CD14-positive monocyte (primary cell): ENCODE results near the gene FNDC1. TPM values are rescaled to one million over a fixed set of nuclear protein-coding genes. Genes with fewer than 3 reads are reported as not detected.

Experiments used
- DNase-seq, 3 donors: peaks; one replicate each; pipeline ENCODE4 v3.0.0-alpha.2; 2011 to 2022
- H2AFZ ChIP-seq: 2 replicates; pipeline ENCODE4 v1.6.0; 2012; ENCODE audit warnings: mild to moderate bottlenecking, low read depth, low read length, inconsistent platforms; ENCODE audit not compliant: insufficient read depth, poor library complexity, severe bottlenecking
- H3K27ac ChIP-seq, 2 donors: 1 replicate in 1 of 2; 2 replicates in 1 of 2; pipeline ENCODE4 v1.5.1; 2012 to 2013; ENCODE audit warnings: low read length in 2 of 2, control low read depth in 1 of 2, inconsistent platforms in 1 of 2, low read depth in 1 of 2, mild to moderate bottlenecking in 1 of 2
- H3K27me3 ChIP-seq, 2 donors: one replicate each; pipeline versions ENCODE4 v1.6.0 to v1.6.1; 2011 to 2013; ENCODE audit warnings: low read length in 2 of 2; ENCODE audit not compliant: control insufficient read depth in 2 of 2, insufficient read depth in 2 of 2
- H3K36me3 ChIP-seq, 2 donors: replicated peaks in 1 of 2; 1 replicate in 1 of 2; 2 replicates in 1 of 2; pipeline versions ENCODE4 v1.5.1 to v1.6.1; 2012 to 2013; ENCODE audit warnings: low read length in 2 of 2, control low read depth in 1 of 2, inconsistent platforms in 1 of 2, mild to moderate bottlenecking in 1 of 2; ENCODE audit not compliant: insufficient read depth in 2 of 2, control insufficient read depth in 1 of 2
- H3K4me1 ChIP-seq, 2 donors: 1 replicate in 1 of 2; 2 replicates in 1 of 2; pipeline versions ENCODE4 v1.5.1 to v1.6.1; 2012 to 2013; ENCODE audit warnings: low read length in 2 of 2, control low read depth in 1 of 2, inconsistent platforms in 1 of 2, mild to moderate bottlenecking in 1 of 2, moderate library complexity in 1 of 2; ENCODE audit not compliant: insufficient read depth in 2 of 2, control insufficient read depth in 1 of 2
- H3K4me2 ChIP-seq: replicated peaks from 2 replicates; pipeline ENCODE3; 2012; ENCODE audit warnings: low read length, moderate library complexity, mild to moderate bottlenecking; ENCODE audit not compliant: poor library complexity, severe bottlenecking; ENCODE audit errors: extremely low read depth
- H3K4me3 ChIP-seq, 3 experiments: fragments of 200-600 bp in 1 of 3; sonication (generic) in 1 of 3; replicated peaks in 1 of 3; 1 replicate in 2 of 3; 2 replicates in 1 of 3; pipeline ENCODE4 v1.5.1; 2011 to 2013; ENCODE audit warnings: low read length in 3 of 3, mild to moderate bottlenecking in 3 of 3, control low read depth in 2 of 3, low read depth in 2 of 3, inconsistent platforms in 1 of 3, moderate library complexity in 1 of 3
- H3K79me2 ChIP-seq: 2 replicates; pipeline ENCODE4 v1.6.0; 2012; ENCODE audit warnings: mild to moderate bottlenecking, control low read depth, inconsistent platforms, low read length, moderate library complexity; ENCODE audit not compliant: insufficient read depth
- H3K9ac ChIP-seq: 2 replicates; pipeline ENCODE4 v1.6.0; 2017; ENCODE audit warnings: low read length, mild to moderate bottlenecking; ENCODE audit not compliant: insufficient read depth, poor library complexity, severe bottlenecking
- H3K9me3 ChIP-seq, 2 donors: replicated peaks in 1 of 2; 1 replicate in 1 of 2; 2 replicates in 1 of 2; pipeline versions ENCODE4 v1.5.1 to v1.6.1; 2012 to 2013; ENCODE audit warnings: low read length in 2 of 2, control low read depth in 1 of 2; ENCODE audit not compliant: control insufficient read depth in 1 of 2, insufficient read depth in 1 of 2
- H4K20me1 ChIP-seq: 2 replicates; pipeline ENCODE4 v1.6.0; 2012; ENCODE audit warnings: mild to moderate bottlenecking, low read length, control low read depth, moderate library complexity; ENCODE audit not compliant: insufficient read depth
- H3K27ac Mint-ChIP-seq, 7 donors: one replicate each; pipeline ENCODE4 v1.8.0; 2020; ENCODE audit warnings: mild to moderate bottlenecking in 7 of 7, mixed read lengths in 7 of 7, moderate library complexity in 6 of 7, inconsistent platforms in 2 of 7
- H3K27me3 Mint-ChIP-seq, 3 donors: one replicate each; pipeline ENCODE4 v1.8.0; 2021 to 2022; ENCODE audit warnings: low read depth in 3 of 3, mild to moderate bottlenecking in 3 of 3, mixed read lengths in 3 of 3, moderate library complexity in 3 of 3, inconsistent platforms in 1 of 3
- H3K36me3 Mint-ChIP-seq, 2 donors: one replicate each; pipeline ENCODE4 v1.8.0; 2020; ENCODE audit warnings: mixed read lengths in 2 of 2, inconsistent platforms in 1 of 2, mild to moderate bottlenecking in 1 of 2
- H3K4me1 Mint-ChIP-seq: one replicate; pipeline ENCODE4 v1.8.0; 2020; ENCODE audit warnings: mild to moderate bottlenecking, mixed read lengths
- H3K4me3 Mint-ChIP-seq, 2 donors: one replicate each; pipeline ENCODE4 v1.8.0; 2020; ENCODE audit warnings: mild to moderate bottlenecking in 2 of 2, mixed read lengths in 2 of 2, moderate library complexity in 1 of 2
- H3K9me3 Mint-ChIP-seq, 7 donors: one replicate each; pipeline ENCODE4 v1.8.0; 2020 to 2022; ENCODE audit warnings: mixed read lengths in 7 of 7, mild to moderate bottlenecking in 6 of 7, moderate library complexity in 6 of 7, inconsistent platforms in 2 of 7
- CTCF ChIP-seq: fragments of 200-600 bp; IDR thresholded peaks from one replicate; pipeline ENCODE4 v1.8.0; 2022; ENCODE audit warnings: antibody characterized with exemption, mild to moderate bottlenecking
- WGBS: methylation state at CpG from one replicate; pipeline ENCODE4 v1.1.5; 2013; ENCODE audit warnings: missing lambda C conversion rate; ENCODE audit not compliant: insufficient coverage; 5-methylcytosine and 5-hydroxymethylcytosine counted together
- intact Hi-C, 2 donors: fragments of 100-400 bp; cut with micrococcal nuclease; formaldehyde crosslinking; loops; one replicate each; pipeline versions ENCODE4 v1.15.0 to v1.15.1; 2023
- polyA plus RNA-seq, 3 donors: library from polyadenylated mRNA; depleted of rRNA in 1 of 3; unstranded in 2 of 3; stranded (reverse) in 1 of 3; fragments of 300-500 nt in 2 of 3; fragments of >200 nt in 1 of 3; fragmentation: Illumina TruSeq in 2 of 3; gene quantifications; 1 replicate in 2 of 3; 2 replicates in 1 of 3; pipeline ENCODE4 v1.2.3, GENCODE V29; 2012 to 2021

Gene FNDC1
- polyA plus RNA-seq, 3 donors: not detected

GRCh38 chr6:159303784-159304183 lies 134.6 kb downstream of the FNDC1 start:
- no peak for TF ChIP-seq CTCF
- peaks cover 0 to 2% (median 0%) of the 10 kb centered on the region in 7 donors for H3K9me3 Mint-ChIP-seq
- H3K4me1 ChIP-seq: no peaks in the 10 kb centered on the region
- H3K4me2 ChIP-seq: no peak overlapping the region
- no peaks in the 10 kb centered on the region for H3K36me3 ChIP-seq
- WGBS: 91% methylated on average over 6 of the region's 6 CpGs
- H3K27me3 Mint-ChIP-seq: peaks cover 4 to 6% (median 6%) of the 10 kb centered on the region in 3 donors
- H3K27ac Mint-ChIP-seq: no peak overlapping the region
- H3K9me3 ChIP-seq: no peaks in the 10 kb centered on the region
- H3K27me3 ChIP-seq: no peaks in the 10 kb centered on the region
- H3K4me1 Mint-ChIP-seq: no peaks in the 10 kb centered on the region
- H3K9ac ChIP-seq: no peak overlapping the region
- no peak overlapping the region for H2AFZ ChIP-seq
- DNase-seq: no peak
- no peaks in the 10 kb centered on the region for H3K36me3 Mint-ChIP-seq
- no peak overlapping the region for H3K27ac ChIP-seq
- no peak overlapping the region for H3K4me3 ChIP-seq
- H4K20me1 ChIP-seq: no peaks in the 10 kb centered on the region
- H3K4me3 Mint-ChIP-seq: no peak overlapping the region
- intact Hi-C loops: no loop called here
- H3K79me2 ChIP-seq: no peaks in the 10 kb centered on the region

- no peak overlapping the region for H3K27ac ChIP-seq
- WGBS: no CpG with 5 or more reads among the region's 1 CpG
- intact Hi-C loops: no loop called here
- no peak overlapping the region for H3K9ac ChIP-seq
- H3K4me3 Mint-ChIP-seq: no peak overlapping the region
- peaks cover 4 to 6% (median 5%) of the 10 kb centered on the region in 3 donors for H3K27me3 Mint-ChIP-seq
- H3K27ac Mint-ChIP-seq: no peak overlapping the region
- H2AFZ ChIP-seq: no peak overlapping the region
- DNase-seq: no peak
- H3K4me2 ChIP-seq: no peak overlapping the region
- no peaks in the 10 kb centered on the region for H3K27me3 ChIP-seq
- no peaks in the 10 kb centered on the region for H3K4me1 Mint-ChIP-seq
- H3K4me3 ChIP-seq: no peak overlapping the region
- peaks cover 0 to 2% (median 0%) of the 10 kb centered on the region in 7 donors for H3K9me3 Mint-ChIP-seq
- H3K36me3 Mint-ChIP-seq: no peaks in the 10 kb centered on the region
- H3K4me1 ChIP-seq: no peaks in the 10 kb centered on the region
- no peaks in the 10 kb centered on the region for H3K36me3 ChIP-seq
- no peak for TF ChIP-seq CTCF
- no peaks in the 10 kb centered on the region for H3K9me3 ChIP-seq
- H3K79me2 ChIP-seq: no peaks in the 10 kb centered on the region
- H4K20me1 ChIP-seq: no peaks in the 10 kb centered on the region
These were observed 135.4 kb downstream of the FNDC1 start for GRCh38 chr6:159304641-159305040.
